ENCODE results near the gene TNFAIP8L3. TPM values are rescaled to one million over a fixed set of nuclear protein-coding genes. Genes with fewer than 3 reads are reported as not detected.

Gene TNFAIP8L3
- total RNA-seq, 1 donor from 2014 or later: not detected

DNA sequence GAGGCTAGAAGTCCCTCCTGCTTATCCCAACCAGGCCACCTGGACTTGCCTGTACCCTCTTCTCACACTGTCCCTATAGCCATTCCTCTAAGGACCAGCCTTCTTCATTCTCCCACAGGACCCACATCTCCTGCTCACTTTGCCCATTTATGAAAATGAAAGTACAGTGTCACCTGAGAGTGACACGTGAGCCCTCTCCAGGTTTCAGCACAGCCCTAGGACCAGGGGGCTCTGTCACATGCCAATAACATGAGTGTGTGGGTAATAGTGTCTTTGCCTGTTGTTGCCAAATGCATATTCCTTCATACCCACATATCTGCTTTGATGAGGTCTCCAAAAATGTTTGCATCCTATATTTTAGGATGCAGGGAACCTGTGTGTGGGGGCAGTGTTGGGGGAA lies 42.3 kb upstream of the TNFAIP8L3 start:
- DNase-seq (ENCODE audit: low spot score, unreplicated experiment): no peak
- H3K36me3 Mint-ChIP-seq (ENCODE audit: insufficient read depth): no peaks in the 10 kb centered on the region
- H3K27me3 Mint-ChIP-seq: peaks cover 3% of the 10 kb centered on the region
- H3K9me3 Mint-ChIP-seq (ENCODE audit: low read depth): no peaks in the 10 kb centered on the region
- H3K4me3 Mint-ChIP-seq (ENCODE audit: low read depth): no peak overlapping the region
- TF ChIP-seq CTCF (IDR thresholded peaks at IDR 0.05; ENCODE audit: unreplicated experiment): no peak
- no peaks in the 10 kb centered on the region for H3K4me1 Mint-ChIP-seq (ENCODE audit: low read depth)
- no peak overlapping the region for H3K27ac Mint-ChIP-seq

DNA sequence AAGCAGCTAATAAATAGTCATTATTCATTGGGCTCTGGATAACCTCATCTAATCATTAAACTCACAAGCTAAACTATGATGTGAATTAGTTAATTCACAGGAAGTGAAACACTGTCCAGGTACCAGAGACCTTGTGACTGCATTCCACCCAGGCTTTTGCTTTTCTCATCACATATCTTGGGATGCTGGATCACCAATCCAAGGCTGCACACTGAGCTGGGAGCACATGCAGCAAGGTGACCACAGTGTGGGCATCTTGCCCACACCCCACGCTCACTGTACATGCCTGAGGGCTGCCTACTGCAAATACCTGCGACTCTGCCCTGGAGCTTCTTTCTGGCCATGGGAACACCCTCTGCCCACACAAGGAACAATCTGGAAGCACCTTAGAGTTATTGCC lies 40.6 kb upstream of the TNFAIP8L3 start:
- Mint-ChIP-seq H3K36me3 (ENCODE audit: insufficient read depth) (no peaks in the 10 kb centered on the region), H3K9me3 (ENCODE audit: low read depth) (no peaks in the 10 kb centered on the region)
- DNase-seq (ENCODE audit: low spot score, unreplicated experiment): no peak

DNA sequence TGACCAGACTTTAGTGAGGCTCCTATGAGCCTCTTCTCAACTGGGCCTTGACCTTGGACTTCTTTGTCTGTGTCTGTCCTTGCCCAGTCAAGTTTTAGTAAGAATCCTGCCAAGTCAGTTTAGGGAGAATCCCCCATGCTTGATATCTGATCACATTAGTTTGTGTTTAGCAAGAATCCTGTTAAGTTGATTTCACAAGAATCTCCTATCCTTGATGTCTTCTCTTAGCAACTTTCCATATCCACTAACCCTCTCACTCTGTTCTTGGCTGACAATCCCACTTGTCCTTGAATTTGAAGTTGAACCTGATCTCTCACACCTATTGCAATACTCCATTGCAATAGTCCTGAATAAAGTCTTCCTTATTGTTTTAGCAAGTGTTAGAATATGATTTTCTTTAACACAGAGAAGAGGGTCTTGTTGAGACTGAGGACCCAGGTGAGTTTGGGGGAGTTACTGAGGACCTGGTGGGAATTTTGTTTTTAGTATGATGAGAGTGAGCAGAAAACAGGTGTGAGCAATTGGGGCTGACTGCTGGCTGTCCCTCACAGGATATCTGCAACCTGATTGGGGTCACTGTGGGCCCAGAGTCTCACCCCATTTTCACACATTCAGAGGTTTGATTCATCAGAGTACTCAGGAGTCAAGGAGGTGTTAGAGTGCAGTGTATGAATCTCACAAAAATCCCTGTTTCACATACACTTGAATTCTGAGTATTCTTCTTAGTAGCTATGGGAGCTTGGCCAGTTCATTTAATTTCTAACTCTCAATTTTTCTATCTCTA lies 39.9 kb upstream of the TNFAIP8L3 start:
- Mint-ChIP-seq H3K27ac (no peak overlapping the region), H3K27me3 (peaks cover 3% of the 10 kb centered on the region), H3K36me3 (ENCODE audit: insufficient read depth) (no peaks in the 10 kb centered on the region), H3K4me1 (ENCODE audit: low read depth) (no peaks in the 10 kb centered on the region), H3K9me3 (ENCODE audit: low read depth) (no peaks in the 10 kb centered on the region), H3K4me3 (ENCODE audit: low read depth) (no peak overlapping the region)
- DNase-seq (ENCODE audit: low spot score, unreplicated experiment): no peak
- no peak for TF ChIP-seq CTCF (IDR thresholded peaks at IDR 0.05; ENCODE audit: unreplicated experiment)

More for the DNA sequence above, 40.6 kb upstream of the TNFAIP8L3 start:
- Mint-ChIP-seq H3K27me3 (peaks cover 3% of the 10 kb centered on the region), H3K4me1 (ENCODE audit: low read depth) (no peaks in the 10 kb centered on the region), H3K27ac (no peak overlapping the region), H3K4me3 (ENCODE audit: low read depth) (no peak overlapping the region)
- TF ChIP-seq CTCF (IDR thresholded peaks at IDR 0.05; ENCODE audit: unreplicated experiment): no peak

DNA sequence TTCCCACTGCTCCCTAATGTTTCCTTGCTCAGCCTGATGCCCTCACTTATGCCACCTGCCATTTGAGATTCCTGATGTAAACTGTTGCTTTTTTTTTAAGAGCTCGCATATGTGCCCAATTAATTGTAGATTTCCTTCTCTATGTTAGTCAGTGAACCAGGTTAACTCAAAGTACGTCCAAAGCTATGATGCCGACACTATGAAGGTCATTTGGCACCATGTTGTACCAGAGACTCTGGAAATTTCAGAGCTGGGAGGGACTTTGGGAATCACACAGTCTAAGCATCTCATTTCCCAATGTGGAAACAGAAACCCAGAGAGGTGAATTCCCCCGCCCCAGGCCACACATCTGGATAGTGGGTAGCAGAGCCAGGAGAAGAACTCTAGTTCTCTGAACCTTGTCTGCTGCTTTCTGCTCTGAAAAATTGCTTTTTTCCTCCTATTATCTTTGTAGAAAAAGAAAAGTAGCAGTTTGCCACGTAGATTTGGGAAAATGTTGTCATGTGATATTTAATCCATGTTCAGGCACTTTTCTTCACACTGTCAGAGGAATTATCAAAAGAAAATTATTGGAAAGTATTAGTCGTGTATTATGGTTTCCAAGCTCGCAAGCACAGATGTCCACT lies 38.5 kb upstream of the TNFAIP8L3 start:
- H3K27ac Mint-ChIP-seq: no peak overlapping the region
- no peak for DNase-seq (ENCODE audit: low spot score, unreplicated experiment)
- H3K36me3 Mint-ChIP-seq (ENCODE audit: insufficient read depth): no peaks in the 10 kb centered on the region
- H3K9me3 Mint-ChIP-seq (ENCODE audit: low read depth): no peaks in the 10 kb centered on the region
- no peaks in the 10 kb centered on the region for H3K4me1 Mint-ChIP-seq (ENCODE audit: low read depth)
- no peak overlapping the region for H3K4me3 Mint-ChIP-seq (ENCODE audit: low read depth)
- no peak for TF ChIP-seq CTCF (IDR thresholded peaks at IDR 0.05; ENCODE audit: unreplicated experiment)
- peaks cover 3% of the 10 kb centered on the region for H3K27me3 Mint-ChIP-seq

DNA sequence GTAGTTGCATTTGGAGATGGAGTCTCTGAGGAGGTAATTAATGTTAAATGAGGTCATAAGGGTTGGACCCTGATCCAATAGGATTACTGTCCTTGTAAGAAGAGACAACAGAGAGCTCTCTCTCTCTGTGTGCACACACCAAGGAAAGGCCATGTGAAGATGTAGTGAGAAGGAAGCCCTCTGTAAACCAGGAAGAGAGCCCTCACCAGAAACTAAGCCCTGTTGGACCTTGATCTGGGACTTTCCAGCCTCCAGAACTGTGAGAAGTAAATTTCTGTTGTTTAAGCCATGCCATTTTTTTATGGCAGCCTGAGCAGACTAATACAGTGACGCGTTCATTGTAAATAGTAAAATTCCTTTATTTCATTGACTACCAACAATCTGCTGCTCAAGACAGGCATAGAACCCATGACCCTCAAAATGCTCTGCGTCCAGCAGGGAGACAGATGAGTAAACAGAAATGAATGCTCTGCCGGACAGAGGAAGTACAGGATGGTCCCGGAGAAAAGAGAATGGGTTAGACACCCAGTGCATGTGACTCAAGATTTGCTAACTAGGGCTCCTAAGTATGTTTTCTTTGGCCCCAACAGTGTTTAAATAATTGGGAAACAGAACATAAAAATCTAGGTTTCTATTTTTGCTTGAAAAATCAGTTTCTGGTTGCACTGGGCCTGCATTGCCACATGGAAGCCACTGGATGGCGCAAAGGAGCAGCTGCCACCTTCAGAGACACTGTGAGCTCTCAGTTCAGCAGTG lies 37.9 kb upstream of the TNFAIP8L3 start:
- peaks cover 4% of the 10 kb centered on the region for H3K27me3 Mint-ChIP-seq
- TF ChIP-seq CTCF (IDR thresholded peaks at IDR 0.05; ENCODE audit: unreplicated experiment): peak; percentile 82
- DNase-seq (ENCODE audit: low spot score, unreplicated experiment): no peak
- H3K36me3 Mint-ChIP-seq (ENCODE audit: insufficient read depth): no peaks in the 10 kb centered on the region
- H3K27ac Mint-ChIP-seq: no peak overlapping the region
- no peaks in the 10 kb centered on the region for H3K9me3 Mint-ChIP-seq (ENCODE audit: low read depth)
- H3K4me3 Mint-ChIP-seq (ENCODE audit: low read depth): no peak overlapping the region
- no peaks in the 10 kb centered on the region for H3K4me1 Mint-ChIP-seq (ENCODE audit: low read depth)
